HCT116 (cell line): ENCODE measurements around the gene PHF2.

Source experiments
- EZH2phosphoT487 ChIP-seq: fragments of 200-600 bp; IDR thresholded peaks from 2 replicates; pipeline ENCODE4 v1.6.1; 2018; ENCODE audit warnings: antibody characterized with exemption, borderline replicate concordance
- JUND ChIP-seq: IDR thresholded peaks from 2 replicates; pipeline ENCODE4 v1.6.1; 2012
- REST ChIP-seq: IDR thresholded peaks from 2 replicates; pipeline ENCODE4 v1.6.1; 2012; ENCODE audit warnings: low read depth
- SRF ChIP-seq: IDR thresholded peaks from 2 replicates; pipeline ENCODE4 v1.6.1; 2012; ENCODE audit warnings: low read depth

DNA sequence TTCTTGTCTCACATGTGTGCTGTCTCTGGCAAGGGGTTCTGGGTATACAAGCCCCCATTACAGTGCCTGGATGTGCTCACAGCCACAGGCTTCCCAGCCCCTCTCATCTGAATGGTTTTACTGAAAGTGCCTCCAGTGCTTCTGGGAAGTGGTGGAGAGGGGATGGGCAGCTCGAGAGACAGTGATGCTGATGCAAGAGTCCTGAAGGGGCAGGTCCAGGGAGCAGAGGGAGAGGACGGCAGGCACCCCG is 93.5 kb downstream of the PHF2 start:
- TF ChIP-seq JUND (no peak), REST (no peak), EZH2phosphoT487 (no peak), SRF (no peak)
